Panc1 (cell line): ENCODE results near the gene SESN1. TPM values are rescaled to one million over a fixed set of nuclear protein-coding genes. Genes with fewer than 3 reads are reported as not detected.

Source experiments
- ATAC-seq: fragments of 200-7000 bp; cut with Tn5 transposase; 2 replicates; pipeline ENCODE4 v1.9.1; 2020; ENCODE audit warnings: mild to moderate bottlenecking, moderate library complexity
- BruUV-seq: library from RNA; stranded (reverse); fragments of 400-500 nt; replicated peaks from 2 replicates; lab custom pipeline; 2021; lab: Mats Ljungman, UMichigan
- CTCF ChIA-PET: fragments of 300-600 bp; sonication (Branson Sonifier 250); formaldehyde crosslinking; loops from one replicate; lab custom pipeline; 2022; ENCODE audit warnings: antibody characterized with exemption; lab: Charles Lee
- POLR2A ChIA-PET: fragments of 300-600 bp; sonication (Branson Sonifier 250); formaldehyde crosslinking; loops from one replicate; lab custom pipeline; 2022; ENCODE audit warnings: antibody characterized with exemption; lab: Charles Lee
- DNase-seq: peaks from one replicate; pipeline ENCODE4 v3.0.0-alpha.2; 2010; ENCODE audit warnings: low read depth, low spot score
- H3K27ac ChIP-seq: 2 replicates; pipeline ENCODE4 v1.5.1; 2011; ENCODE audit warnings: mild to moderate bottlenecking, low read length, inconsistent platforms
- H3K27me3 ChIP-seq: fragments of 200-500 bp; sonication (Bioruptor generic); 2 replicates; pipeline ENCODE4 v1.6.0; 2014; ENCODE audit warnings: low read length, inconsistent platforms; ENCODE audit not compliant: control insufficient read depth, insufficient read depth
- H3K36me3 ChIP-seq: fragments of 200-500 bp; sonication (Bioruptor generic); 2 replicates; pipeline ENCODE4 v1.5.1; 2014; ENCODE audit warnings: inconsistent platforms, mild to moderate bottlenecking, low read length, moderate library complexity; ENCODE audit not compliant: control insufficient read depth, insufficient read depth
- H3K4me1 ChIP-seq: 2 replicates; pipeline ENCODE4 v1.5.1; 2011; ENCODE audit warnings: inconsistent platforms, mild to moderate bottlenecking, low read length, moderate library complexity; ENCODE audit not compliant: control insufficient read depth, insufficient read depth
- H3K4me3 ChIP-seq, 2 experiments: 2 replicates each; pipeline ENCODE4 v1.5.1; 2011 to 2012; ENCODE audit warnings: low read depth in 2 of 2, low read length in 2 of 2, mild to moderate bottlenecking in 2 of 2, inconsistent platforms in 1 of 2, moderate library complexity in 1 of 2
- H3K9me3 ChIP-seq: fragments of 200-500 bp; sonication (Bioruptor generic); 2 replicates; pipeline ENCODE4 v1.5.1; 2014; ENCODE audit warnings: low read depth, mild to moderate bottlenecking, inconsistent platforms, low read length, moderate library complexity; ENCODE audit not compliant: control insufficient read depth, insufficient read depth
- POLR2AphosphoS5 ChIP-seq: IDR thresholded peaks from 2 replicates; pipeline ENCODE4 v1.6.1; 2012; ENCODE audit warnings: mild to moderate bottlenecking, low read depth, low read length, moderate library complexity
- SIN3A ChIP-seq: IDR thresholded peaks from 2 replicates; pipeline ENCODE4 v1.6.1; 2012; ENCODE audit warnings: low read depth, mild to moderate bottlenecking, low read length, moderate library complexity, borderline replicate concordance; ENCODE audit not compliant: insufficient read depth
- TCF7L2 ChIP-seq: IDR thresholded peaks from 2 replicates; pipeline ENCODE4 v1.6.1; 2011; ENCODE audit warnings: mild to moderate bottlenecking, low read depth, low read length, inconsistent platforms
- in situ Hi-C: cut with HindIII; loops from 2 replicates; pipeline ENCODE4 v1.10.0; 2016; ENCODE audit warnings: low sequenced_read_pairs, low pct_unique_long_range_greater_than_20kb
- intact Hi-C: fragments of 100-400 bp; cut with micrococcal nuclease; formaldehyde crosslinking; loops from one replicate; pipeline ENCODE4 v1.10.0; 2022; ENCODE audit not compliant: unreplicated experiment
- total RNA-seq: library from RNA; stranded (reverse); gene quantifications from one replicate; pipeline ENCODE4 v1.2.1, GENCODE V29; 2021; ENCODE audit not compliant: unreplicated experiment
- TF ChIP-seq, protein P1 (sequence below): fragments of 450-650 bp; IDR thresholded peaks from 2 replicates; pipeline ENCODE4 v1.5.1; 2017; ENCODE audit warnings: mild to moderate bottlenecking
- TF ChIP-seq, protein P2 (sequence below), 2 experiments: IDR thresholded peaks; 2 replicates each; pipeline ENCODE4 v1.6.1; 2011 to 2012; ENCODE audit warnings: low read depth in 2 of 2, control low read depth in 1 of 2, low read length in 1 of 2, mild to moderate bottlenecking in 1 of 2, moderate library complexity in 1 of 2; ENCODE audit not compliant: insufficient read depth in 1 of 2

SESN1 gene
- total RNA-seq, 1 experiment from 2014 or later: 11.3 TPM

DNA sequence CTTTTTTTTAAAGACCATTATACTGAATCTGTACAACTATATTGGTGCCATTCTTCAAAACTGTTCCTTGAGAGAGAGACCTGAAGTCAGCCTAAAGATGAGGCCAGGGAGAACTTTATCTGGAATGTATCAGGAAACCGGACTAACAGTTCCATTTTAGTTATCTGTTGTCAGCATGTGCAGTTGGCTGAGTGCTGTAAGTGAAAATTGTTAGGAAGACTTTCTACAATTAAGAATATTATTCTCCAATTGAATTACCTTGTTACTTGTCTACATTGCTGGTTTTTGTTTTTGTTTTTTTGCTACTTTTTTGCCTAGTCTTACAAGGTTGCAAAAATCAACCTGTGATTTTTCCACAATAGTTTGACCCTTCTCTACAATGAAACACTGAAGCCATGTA lies 8.1 kb upstream of the SESN1 start:
- H3K27ac ChIP-seq: no peak overlapping the region
- intact Hi-C loops (no loop called here), in situ Hi-C loops (no loop called here)
- no TSS peak for BruUV-seq
- H3K27me3 ChIP-seq: no peaks in the 10 kb centered on the region
- H3K4me3 ChIP-seq: no peak overlapping the region
- no peaks in the 10 kb centered on the region; the same call in 1 of the 2 replicates for H3K36me3 ChIP-seq
- TF ChIP-seq, protein P1, sequence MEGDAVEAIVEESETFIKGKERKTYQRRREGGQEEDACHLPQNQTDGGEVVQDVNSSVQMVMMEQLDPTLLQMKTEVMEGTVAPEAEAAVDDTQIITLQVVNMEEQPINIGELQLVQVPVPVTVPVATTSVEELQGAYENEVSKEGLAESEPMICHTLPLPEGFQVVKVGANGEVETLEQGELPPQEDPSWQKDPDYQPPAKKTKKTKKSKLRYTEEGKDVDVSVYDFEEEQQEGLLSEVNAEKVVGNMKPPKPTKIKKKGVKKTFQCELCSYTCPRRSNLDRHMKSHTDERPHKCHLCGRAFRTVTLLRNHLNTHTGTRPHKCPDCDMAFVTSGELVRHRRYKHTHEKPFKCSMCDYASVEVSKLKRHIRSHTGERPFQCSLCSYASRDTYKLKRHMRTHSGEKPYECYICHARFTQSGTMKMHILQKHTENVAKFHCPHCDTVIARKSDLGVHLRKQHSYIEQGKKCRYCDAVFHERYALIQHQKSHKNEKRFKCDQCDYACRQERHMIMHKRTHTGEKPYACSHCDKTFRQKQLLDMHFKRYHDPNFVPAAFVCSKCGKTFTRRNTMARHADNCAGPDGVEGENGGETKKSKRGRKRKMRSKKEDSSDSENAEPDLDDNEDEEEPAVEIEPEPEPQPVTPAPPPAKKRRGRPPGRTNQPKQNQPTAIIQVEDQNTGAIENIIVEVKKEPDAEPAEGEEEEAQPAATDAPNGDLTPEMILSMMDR: no peak
- TF ChIP-seq, protein P2, sequence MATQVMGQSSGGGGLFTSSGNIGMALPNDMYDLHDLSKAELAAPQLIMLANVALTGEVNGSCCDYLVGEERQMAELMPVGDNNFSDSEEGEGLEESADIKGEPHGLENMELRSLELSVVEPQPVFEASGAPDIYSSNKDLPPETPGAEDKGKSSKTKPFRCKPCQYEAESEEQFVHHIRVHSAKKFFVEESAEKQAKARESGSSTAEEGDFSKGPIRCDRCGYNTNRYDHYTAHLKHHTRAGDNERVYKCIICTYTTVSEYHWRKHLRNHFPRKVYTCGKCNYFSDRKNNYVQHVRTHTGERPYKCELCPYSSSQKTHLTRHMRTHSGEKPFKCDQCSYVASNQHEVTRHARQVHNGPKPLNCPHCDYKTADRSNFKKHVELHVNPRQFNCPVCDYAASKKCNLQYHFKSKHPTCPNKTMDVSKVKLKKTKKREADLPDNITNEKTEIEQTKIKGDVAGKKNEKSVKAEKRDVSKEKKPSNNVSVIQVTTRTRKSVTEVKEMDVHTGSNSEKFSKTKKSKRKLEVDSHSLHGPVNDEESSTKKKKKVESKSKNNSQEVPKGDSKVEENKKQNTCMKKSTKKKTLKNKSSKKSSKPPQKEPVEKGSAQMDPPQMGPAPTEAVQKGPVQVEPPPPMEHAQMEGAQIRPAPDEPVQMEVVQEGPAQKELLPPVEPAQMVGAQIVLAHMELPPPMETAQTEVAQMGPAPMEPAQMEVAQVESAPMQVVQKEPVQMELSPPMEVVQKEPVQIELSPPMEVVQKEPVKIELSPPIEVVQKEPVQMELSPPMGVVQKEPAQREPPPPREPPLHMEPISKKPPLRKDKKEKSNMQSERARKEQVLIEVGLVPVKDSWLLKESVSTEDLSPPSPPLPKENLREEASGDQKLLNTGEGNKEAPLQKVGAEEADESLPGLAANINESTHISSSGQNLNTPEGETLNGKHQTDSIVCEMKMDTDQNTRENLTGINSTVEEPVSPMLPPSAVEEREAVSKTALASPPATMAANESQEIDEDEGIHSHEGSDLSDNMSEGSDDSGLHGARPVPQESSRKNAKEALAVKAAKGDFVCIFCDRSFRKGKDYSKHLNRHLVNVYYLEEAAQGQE (IDR thresholded peaks at IDR 0.05; ENCODE audit: insufficient read depth in 1 of 2, low read depth in 2 of 2, low read length in 1 of 2): no peak
- TF ChIP-seq TCF7L2 (no peak), SIN3A (no peak), POLR2AphosphoS5 (no peak)
- ChIA-PET CTCF (no interaction called here), POLR2A (no interaction called here)
- H3K9me3 ChIP-seq: no peaks in the 10 kb centered on the region
- no peak for DNase-seq
- no peak for ATAC-seq
- H3K4me1 ChIP-seq: no peaks in the 10 kb centered on the region

DNA sequence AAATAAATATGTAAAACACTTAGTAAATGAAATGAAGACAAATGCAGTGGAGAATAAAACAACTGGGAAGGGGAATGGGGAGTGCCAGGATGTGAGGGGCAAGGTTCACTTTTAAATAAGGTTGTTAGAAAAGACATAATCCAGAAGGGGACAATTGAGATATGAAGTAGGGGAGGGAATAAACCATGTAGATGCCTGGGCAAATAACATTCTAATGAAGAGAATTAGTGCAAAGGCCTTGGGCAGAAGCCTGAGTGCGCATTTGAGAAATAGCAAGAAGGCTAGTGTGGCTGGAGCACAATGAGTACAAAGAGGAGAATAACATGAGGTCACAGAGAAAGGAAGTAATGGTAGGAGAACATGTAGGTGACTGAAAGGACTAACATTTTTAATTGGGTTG lies 3.0 kb upstream of the SESN1 start:
- peaks cover 5% of the 10 kb centered on the region for H3K4me1 ChIP-seq
- CTCF ChIA-PET: no interaction called here
- no peaks in the 10 kb centered on the region; the same call in 1 of the 2 replicates for H3K36me3 ChIP-seq
- BruUV-seq: no TSS peak
- no peaks in the 10 kb centered on the region for H3K27me3 ChIP-seq
- no peak for ATAC-seq
- in situ Hi-C loops (no loop called here), intact Hi-C loops (no loop called here)
- no peak overlapping the region for H3K4me3 ChIP-seq
- no peak overlapping the region for H3K27ac ChIP-seq
- DNase-seq: no peak
- no peaks in the 10 kb centered on the region for H3K9me3 ChIP-seq
- TF ChIP-seq SIN3A: no peak
- TF ChIP-seq, protein P1: no peak
- TF ChIP-seq, protein P2 (IDR thresholded peaks at IDR 0.05; ENCODE audit: insufficient read depth in 1 of 2, low read depth in 2 of 2, low read length in 1 of 2): no peak
- no peak for TF ChIP-seq TCF7L2
- no peak for TF ChIP-seq POLR2AphosphoS5
- POLR2A ChIA-PET: no interaction called here
